GM21528 (cell line): Measurements from ENCODE around the gene YES1.
"Not testable (repeated sequence)": the region's sequence is repeated elsewhere in the genome, so short reads cannot be mapped to it uniquely, and the experiment has no call there.

Experiments
- ATAC-seq: cut with Tn5 transposase; IDR thresholded peaks from one replicate; pipeline ENCODE4 v1.9.1; 2021; ENCODE audit warnings: mild to moderate bottlenecking, moderate library complexity; ENCODE audit not compliant: unreplicated experiment, low FRiP score

YES1 gene

DNA sequence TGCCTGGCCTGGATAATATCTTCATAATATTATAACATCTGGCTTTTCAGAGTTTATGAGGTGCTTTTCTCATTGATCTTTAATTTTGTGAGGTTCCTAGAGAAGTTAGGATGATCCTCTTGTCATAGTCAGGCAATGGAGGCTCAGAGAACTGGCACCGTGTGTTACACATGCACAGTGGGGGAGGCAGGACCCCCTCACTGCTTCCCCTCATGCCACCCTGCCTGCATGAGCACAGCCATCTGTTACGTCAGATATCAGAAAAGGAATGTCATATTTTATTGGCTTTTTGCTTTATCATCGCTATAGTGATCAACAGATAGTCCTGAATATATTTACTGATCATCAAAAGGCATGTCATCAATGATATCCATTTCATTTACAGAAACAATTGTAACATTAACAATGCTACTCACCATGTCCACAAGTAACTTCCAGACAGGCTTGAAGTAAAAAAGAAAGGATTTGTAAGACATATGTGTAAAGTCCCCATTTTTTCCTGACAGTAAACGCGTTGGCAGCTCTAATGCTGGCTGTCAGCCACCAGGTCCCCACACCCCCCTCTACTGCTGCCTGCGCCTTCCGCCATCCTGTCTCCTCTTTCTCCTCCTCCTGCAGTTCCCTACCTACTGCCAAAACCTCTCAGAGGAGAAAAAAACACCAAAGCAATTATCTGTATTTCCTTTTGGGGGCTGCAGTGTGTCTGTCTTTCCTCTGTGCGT, 118.4 kb downstream of the YES1 start:
- ATAC-seq: no peak

DNA sequence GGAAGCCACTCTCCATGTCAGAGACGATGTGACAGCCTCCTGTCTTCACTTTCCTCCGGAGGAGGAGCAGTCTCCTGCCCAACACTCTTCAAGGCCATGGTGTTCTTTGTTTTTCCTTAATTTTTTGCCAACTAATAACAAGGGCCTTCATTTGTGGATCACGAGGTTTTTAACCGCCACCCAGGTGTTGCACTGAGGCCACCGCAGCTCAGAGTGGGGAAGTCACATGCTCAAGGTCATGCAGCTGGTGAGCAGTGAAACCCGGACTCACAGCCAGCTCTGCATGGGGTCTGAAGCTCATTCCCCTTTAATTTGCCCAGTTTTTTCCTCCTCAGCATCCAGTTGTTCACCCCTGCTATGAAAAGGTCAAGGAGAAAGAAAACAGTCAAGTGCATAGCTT, 119.2 kb downstream of the YES1 start:
- no peak for ATAC-seq

DNA sequence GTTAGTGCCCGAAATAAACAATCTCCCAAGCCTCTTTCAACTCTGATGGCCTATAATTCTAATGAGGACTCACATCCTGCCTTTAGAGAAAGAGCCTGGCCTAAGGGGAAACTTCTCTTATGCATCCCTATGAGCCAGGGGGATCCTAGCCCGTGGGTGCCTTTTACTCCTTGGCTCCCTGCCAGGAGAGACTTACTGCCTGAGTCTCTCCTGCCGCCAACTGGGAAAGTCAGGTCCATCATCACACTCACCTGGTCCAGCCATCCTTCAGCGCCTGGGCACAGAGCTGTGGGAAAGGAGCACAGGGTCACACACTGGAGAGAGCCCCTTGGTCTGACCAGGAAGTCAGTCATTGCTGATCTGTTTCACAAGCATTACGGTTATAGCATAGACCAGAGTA, 123.7 kb downstream of the YES1 start:
- no peak for ATAC-seq

DNA sequence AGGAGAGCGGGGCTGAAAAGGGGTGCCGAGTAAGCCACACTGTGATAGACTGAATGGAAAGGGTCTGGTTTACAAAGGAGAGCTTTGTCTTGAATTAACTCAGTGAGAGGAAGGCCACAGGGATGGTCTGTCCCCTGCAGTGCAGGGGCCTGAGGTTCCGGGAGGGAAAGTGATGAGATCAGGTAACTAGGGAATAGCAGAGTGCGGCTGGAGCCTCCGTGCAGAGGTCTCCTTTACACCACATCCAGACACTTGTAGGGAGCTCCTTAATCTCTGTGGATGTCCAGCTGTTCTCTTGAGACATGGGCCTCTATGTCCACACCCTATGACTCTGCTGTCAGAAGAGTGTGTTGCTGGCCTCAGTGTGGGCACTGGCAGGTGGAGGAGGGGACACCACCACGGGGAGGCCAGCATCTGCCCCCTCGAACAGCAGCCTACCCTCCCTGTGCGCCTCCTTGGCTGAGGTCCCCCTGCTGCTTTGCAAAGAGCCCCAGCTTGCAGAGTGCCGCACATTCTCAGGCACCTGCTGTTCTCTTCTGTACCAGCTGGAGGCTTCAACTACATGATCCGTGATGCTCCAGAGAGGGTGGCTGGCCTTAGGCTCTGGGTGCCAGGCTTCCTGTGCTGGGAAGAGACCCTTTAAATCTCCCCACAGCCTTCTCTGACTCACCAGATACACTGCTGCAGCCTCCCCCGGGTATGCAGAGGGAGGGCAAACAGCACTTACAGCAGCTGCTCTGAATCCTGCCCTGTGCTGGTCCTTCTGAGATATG, 125.5 kb downstream of the YES1 start:
- ATAC-seq: no peak

DNA sequence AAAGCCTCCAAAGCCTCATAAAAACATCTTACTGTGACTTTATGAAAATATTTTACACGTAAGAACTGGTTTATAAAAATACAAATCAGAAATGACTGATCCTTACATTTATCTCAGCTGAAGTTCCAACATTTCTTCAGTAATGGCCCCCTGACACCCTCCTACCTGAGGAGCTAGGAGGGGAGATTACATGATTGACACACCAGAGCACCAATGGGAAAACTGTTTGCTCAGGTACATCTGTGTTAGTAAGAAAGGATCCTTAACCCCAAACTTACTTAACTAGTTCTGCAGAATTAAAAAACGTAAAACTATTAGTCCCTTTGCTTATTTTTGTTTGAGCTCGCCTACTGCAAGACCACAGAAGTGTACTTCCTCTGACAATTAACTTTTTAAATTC, 126.6 kb downstream of the YES1 start:
- ATAC-seq: no peak

DNA sequence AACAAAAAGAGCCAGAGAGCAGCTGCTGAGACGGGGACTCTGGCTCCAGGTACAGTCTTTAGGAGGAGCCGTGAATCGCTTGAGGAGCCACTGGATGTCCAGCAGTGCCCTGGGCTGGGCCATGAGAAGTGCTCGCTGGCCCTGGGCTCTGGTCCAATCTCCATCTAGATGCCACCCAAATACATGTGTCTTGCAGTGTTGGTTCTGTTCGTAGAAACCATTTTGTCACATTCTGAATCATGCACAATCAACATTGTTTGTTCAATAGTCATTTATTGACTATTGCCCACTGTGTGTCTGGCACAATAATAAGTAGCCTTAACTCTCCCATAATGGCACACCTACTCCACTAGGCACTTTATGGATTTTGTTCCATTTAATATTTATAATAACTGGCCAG, 128.5 kb downstream of the YES1 start:
- no peak for ATAC-seq

DNA sequence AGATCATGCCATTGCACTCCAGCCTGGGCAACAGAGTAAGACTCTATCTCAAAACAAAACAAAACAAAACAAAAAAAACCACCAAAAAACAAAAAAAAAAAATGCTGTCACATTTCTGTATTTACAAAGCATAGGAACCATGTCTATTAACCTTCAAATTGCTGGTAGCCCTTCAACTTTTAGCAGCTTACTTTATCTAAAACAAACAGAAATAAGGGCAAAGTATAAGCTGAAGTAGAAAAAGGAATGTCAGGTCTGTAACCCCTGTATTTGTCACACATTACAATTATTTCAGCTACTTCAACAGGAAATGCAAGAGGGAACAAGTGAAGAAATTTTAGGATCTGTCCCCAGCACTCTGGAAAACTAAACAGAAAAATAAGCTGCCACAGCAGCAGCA, 129.2 kb downstream of the YES1 start:
- no peak for ATAC-seq

DNA sequence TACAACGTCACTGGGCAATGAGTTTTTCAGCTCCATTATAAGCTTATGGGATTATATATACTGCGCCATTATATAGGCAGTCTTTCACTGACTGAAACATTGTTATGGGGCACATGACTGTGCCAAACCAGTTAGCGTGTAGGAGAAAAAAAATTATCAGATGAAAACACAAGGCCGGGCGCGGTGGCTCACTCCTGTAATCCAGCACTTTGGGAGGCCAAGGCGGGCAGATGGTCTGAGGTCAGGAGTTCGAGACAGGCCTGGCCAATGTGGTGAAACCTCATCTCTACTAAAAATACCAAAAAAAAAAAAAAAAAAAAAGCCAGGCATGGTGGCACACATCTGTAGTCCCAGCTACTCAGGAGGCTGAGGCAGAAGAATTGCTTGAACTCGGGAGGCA, 129.6 kb downstream of the YES1 start:
- ATAC-seq: not testable (repeated sequence)

DNA sequence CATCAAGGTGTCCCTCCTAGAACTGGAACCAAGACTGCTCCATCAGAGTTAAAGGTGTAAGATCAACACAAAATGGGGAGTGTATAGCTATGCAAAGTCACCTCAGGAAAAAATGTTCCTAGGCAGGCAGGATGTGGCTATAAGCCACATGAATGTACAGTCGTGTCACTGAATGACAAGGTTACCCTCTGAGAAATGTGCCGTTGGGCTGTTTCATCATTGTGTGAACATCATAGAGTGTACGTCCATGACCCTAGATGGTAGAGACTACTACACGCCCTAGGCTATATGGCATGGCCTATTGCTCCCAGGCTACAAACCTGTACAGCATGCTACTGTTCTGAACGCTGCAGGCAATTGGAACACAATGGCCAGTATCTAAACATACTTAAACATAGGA, 130.1 kb downstream of the YES1 start:
- ATAC-seq: no peak

DNA sequence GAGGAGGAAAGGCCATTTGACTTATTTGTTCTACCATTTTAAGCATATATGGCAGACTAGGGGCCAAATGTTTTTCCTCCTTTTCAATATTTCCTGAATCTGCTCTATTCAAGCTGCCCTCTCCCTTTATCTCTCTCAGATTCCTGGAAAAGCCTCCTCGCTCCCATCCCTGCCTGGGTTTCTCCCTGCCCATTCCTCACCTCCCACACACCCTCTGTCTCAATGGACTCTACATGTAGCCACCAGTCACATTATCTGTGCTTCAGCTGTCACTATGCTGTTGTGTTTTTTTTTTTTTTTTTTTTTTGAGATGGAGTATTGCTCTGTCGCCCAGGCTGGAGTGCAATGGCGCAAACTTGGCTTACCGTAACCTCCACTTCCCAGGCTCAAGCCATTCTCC, 131.7 kb downstream of the YES1 start:
- no peak for ATAC-seq

DNA sequence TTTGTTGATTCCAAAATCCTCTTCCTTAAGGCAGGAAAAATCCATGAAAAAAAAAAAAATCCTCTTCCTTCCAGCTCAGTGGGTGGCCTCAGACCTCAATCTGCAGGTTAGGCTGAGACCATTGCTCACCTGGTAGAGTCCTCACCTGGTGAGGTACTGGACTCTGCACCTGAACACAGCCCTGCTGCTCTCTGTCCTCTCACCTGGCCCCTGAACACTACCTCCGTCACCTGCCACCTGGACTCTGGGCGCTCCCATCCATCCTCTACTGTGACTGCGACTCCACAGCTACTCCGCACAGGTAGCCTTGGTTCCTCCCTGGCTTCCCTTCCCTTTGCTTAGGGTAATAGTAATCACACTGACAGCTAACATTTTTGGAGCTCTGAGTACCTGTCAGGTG, 132.5 kb downstream of the YES1 start:
- ATAC-seq: no peak

DNA sequence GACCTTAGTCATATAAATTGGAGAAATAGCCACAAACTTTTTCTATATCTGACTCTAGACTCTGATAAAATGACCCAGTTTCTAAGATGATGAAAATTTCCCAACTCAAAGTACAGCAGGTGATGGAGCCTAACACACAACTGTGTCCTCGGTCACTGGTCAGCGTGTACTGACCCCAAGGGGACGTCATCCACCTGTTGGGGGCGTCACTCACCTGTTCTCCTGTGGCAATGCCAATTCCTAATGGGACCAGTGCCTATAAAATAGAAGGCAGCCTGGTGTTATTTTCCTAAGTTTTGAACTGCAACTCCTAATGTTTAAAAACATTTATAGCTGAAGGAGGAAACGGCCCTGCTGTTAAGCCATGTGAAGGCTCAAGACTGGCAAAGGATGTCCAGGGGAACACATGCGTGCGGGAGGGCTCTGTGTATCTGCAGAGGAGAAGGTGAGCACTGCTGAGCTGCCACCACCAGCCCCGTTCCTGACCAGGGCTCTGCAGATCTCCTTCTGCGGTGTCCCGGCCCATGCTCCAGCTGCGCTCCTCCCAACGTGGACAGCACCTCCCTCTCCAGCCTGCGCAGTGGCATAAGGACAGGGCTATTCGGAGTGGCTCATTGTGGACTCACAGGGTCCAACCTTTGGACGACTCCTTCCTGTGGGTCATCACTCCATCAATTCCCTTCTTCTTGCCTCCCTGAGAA, 133.4 kb downstream of the YES1 start:
- ATAC-seq: no peak

DNA sequence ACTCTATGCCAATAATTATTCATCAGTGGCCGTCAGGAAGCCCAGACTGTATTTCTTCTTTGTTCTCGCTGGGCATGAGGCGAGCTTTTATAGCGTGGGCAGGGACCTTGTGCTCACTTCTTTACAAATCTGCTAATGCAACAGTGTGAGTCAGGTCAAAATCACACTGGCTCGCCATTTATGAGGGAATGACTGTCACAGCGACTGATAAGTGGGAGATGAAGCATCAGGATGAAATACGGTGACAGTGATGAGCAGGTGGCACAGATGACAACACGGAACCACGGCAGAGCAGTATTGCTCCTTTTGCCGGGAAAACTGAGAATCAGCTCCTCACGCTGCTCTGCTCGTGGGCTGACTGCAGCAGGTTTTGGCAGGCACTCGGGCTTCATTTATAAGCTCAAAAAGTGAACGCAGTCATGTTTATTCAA, 134.1 kb downstream of the YES1 start:
- ATAC-seq: no peak

DNA sequence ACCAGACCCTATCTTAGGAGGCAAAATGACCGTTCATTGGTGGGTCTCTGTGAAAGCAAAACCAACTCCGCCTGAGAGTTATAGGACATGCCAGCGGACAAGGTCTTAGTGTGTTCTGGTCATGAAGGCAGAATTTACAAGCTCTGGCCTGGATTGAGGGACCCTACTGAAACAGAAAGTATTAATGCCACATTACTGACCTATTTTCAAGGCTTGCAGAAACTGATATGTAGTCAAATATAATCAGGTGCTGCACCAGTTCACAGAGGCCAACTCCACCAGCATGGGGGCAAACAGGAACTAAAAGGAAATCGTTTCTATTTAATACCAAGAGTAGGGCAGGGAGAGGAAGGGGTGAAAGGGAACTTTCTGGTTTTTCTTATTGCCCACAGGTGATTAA, 134.9 kb downstream of the YES1 start:
- ATAC-seq: no peak

DNA sequence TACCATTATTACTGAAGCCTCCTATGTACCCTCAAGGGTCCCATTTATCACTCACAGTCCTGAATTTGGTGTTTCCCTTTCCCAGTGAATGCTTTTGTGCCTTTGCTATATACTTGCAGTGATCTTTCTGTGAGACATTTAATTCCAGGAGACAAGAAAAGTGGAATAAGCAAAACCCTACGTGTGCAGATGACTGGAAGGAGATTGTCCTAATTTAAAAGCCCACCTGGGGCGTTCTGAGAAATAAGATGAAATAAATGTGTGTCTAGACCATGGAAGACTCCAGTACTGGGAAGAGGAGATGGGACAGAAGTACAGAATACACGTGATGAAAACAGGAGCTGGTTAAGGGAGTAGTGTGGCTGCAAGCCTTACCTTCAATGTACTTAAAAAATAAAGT, 135.3 kb downstream of the YES1 start:
- ATAC-seq: no peak

DNA sequence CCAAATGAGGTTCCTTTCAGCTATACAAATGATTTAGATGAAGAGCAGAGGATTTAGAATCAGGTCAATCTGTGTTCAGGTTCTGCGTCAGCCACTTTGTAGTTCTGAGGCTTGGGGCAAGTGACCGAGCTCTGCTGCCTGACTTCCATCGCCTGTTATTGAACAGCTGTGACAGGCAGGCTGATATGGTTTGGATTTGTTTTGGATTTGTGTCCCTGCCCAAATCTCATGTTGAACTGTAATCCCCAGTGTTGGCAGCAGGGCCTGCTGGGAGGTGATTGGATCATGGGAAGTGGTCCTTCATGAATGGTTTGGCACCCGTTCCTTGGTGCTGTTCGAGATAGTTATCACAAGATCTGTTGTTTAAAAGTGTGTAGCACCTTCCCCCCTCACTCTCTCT, 136.0 kb downstream of the YES1 start:
- no peak for ATAC-seq

DNA sequence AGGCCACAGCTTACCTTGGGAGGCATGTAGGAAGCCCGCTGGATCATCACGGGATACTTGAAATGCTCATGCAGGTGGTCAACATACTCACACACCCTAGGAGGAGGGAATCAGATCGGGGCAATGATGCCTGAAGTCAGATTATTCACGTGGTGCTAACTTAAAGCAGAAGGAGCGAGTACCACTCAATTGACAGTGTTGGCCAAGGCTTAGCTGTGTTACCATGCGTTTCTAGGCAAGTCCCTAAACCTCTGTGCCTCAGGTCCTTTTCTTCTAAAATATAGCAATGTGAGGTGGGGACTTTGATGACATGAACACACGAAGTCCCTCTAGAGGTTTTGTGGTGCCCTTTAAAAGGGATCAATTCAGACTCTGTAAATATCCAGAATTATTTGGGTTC, 136.7 kb downstream of the YES1 start:
- ATAC-seq: no peak

DNA sequence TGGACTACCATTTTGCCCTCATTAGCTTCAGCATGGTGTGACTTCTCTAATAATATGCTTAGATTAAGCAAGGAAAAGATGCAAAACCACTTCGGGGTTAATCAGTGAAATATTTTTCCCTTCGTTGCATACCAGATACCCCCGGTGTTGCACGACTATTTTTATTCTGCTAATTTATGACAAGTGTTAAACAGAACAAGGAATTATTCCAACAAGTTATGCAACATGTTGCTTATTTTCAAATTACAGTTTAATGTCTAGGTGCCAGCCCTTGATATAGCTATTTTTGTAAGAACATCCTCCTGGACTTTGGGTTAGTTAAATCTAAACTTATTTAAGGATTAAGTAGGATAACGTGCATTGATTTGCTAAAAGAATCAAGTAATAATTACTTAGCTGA, 138.3 kb downstream of the YES1 start:
- no peak for ATAC-seq

DNA sequence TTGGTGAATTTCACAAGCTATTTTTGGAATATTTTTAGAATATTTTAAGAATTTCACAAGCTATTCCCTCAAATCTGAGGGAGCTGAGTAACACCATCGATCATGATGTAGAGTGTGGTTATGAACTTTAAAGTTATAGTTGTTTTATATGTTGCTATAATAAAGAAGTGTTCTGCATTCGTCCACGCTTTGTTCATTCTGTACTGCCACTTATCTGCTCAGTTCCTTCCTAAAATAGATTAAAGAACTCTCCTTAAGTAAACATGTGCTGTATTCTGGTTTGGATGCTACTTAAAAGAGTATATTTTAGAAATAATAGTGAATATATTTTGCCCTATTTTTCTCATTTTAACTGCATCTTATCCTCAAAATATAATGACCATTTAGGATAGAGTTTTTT, 138.7 kb downstream of the YES1 start:
- ATAC-seq: no peak
